GM19023 (cell line): ENCODE results near the gene TUBB3.
"Not testable (repeated sequence)": the region's sequence is repeated elsewhere in the genome, so short reads cannot be mapped to it uniquely, and the experiment has no call there.

Experiments
- ATAC-seq: cut with Tn5 transposase; IDR thresholded peaks from one replicate; pipeline ENCODE4 v1.9.1; 2021; ENCODE audit warnings: mild to moderate bottlenecking, moderate library complexity; ENCODE audit not compliant: unreplicated experiment

TUBB3 gene

DNA sequence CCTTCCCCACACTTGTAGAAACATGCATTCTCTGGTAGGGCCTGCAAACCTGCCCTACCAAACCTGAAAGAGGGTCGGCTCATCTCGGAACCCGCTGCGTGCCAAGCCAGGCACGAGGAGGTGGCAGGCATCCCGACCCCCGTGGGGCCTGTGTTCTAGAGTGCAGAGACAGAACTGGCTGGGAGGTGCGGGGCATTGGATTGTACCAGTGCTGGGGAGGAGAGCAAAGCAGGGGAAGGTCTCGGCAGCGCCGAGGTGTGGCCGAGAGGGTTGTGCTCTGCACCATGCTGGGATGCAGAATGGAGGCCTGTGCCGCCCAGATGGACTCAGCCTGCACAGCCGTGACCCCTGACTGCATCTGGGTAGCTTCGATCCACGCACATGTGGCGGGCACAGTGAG, 22.3 kb upstream of the TUBB3 start:
- no peak for ATAC-seq

DNA sequence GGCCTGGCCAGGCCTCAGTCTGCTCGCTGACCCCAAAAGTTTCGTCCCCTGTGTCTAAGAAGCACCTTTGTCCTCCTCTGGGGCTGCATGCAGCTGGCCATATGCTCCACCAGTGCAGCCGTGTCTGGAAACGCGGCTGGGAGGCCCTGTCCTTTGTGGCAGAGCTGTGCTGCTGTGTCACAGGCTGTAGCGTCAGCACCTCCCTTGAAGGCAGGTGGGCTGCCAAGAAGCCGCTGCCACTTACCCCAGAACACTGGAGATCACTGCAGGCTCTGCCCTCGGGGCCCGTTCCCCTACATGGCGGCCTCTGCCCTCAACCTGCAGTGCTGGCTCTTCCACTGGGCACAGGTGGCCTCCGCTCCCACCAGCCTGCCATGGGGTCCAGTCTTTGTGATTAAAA, 20.2 kb upstream of the TUBB3 start:
- no peak for ATAC-seq

- no peak for ATAC-seq
Measured at GRCh38 chr16:89903908-89904515, 19.1 kb upstream of the TUBB3 start.

- ATAC-seq = no peak
Measured at GRCh38 chr16:89904606-89905510, 18.3 kb upstream of the TUBB3 start.

GRCh38 chr16:89905511-89906139, 17.5 kb upstream of the TUBB3 start:
- ATAC-seq = no peak

GRCh38 chr16:89906140-89907025, 16.8 kb upstream of the TUBB3 start:
- no peak for ATAC-seq

GRCh38 chr16:89907055-89907814, 15.9 kb upstream of the TUBB3 start:
- ATAC-seq = no peak

DNA sequence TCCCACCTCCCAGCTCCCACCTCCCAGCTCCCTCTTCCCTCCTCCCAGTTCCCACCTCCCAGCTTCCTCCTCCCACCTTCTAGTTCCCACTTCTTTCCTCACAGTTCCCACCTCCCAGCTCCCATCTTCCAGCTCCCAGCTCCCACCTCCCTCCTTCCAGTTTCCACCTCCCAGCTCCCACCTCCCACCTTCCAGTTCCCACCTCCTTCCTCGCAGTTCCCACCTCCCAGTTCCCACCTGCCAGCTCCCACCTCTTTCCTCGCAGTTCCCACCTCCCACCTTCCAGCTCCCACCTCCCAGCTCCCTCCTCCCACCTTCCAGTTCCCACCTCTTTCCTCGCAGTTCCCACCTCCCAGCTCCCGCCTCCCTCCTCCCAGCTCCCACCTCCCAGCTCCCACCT, 14.9 kb upstream of the TUBB3 start:
- no peak for ATAC-seq

- no peak for ATAC-seq
Measured at GRCh38 chr16:89909777-89910716, 13.1 kb upstream of the TUBB3 start.

DNA sequence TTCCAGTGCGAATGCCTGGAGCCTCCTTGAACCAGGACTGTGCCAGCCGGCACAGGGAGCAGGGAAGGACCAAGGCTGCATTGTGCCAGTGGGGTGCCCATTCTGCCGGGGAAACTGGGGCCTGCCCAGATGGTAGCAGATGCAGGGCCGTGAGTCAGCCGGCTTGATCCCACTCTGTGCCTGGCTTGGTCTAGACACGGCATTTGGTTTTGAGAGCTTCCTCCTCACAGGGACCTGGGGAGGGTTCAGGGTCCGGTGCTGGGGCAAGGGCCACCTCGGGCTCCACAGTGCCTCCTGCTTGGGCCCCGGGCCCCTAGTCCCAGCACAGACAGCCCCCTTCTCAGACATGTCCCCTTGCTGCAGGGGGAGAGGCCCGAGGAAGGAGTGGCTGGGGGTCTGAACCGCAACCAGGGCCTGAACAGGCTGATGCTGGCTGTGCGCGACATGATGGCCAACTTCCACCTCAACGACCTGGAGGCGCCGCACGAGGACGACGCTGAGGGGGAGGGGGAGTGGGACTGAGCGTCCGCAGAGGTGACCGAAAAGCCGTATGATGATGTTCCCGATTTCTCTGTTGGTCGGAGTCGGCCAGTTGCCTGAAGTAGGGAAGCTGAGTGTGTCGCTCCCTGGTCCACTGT, 12.3 kb upstream of the TUBB3 start:
- no peak for ATAC-seq

DNA sequence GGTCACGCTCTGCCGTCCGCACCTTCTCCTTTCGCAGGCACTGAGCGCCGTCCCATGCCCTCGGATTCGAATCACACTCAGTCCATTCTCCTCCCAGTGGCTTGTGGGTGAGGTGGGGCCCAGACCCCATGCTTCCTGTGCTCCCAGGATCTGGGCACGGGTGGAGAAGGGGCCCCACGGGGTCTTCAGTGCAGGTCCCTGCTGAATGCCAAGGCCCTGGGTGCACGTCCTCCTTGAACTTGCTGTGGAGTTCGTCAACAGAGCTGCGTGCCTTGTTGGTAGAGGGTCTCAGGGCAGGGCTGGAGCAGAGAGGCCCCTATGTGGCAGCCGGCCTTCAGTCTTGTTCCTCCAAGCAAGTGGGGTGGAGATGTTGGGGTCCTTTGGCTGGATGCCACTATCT, 11.8 kb upstream of the TUBB3 start:
- ATAC-seq = no peak

GRCh38 chr16:89912143-89912542, 11.0 kb upstream of the TUBB3 start:
- ATAC-seq = no peak

DNA sequence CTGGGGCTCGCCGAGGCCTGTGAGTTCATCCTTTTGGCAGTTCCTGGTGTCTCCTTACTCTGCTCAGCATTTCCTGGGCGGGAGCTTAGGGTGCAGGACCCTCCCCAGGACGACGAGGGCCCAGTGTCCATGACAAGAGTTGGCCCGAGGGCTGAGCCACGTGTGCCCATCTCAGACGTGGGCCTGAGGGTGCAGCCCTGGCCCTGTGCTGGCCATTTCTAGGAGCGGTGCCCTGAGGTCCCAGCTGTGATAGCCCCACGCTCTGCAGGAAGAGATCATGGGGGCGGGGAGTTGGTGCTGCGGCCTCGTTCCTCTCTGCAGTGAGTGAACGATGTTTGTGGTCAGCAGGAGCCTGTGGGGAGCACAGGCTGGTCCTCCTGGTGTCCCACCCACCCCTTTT, 10.5 kb upstream of the TUBB3 start:
- ATAC-seq = no peak

DNA sequence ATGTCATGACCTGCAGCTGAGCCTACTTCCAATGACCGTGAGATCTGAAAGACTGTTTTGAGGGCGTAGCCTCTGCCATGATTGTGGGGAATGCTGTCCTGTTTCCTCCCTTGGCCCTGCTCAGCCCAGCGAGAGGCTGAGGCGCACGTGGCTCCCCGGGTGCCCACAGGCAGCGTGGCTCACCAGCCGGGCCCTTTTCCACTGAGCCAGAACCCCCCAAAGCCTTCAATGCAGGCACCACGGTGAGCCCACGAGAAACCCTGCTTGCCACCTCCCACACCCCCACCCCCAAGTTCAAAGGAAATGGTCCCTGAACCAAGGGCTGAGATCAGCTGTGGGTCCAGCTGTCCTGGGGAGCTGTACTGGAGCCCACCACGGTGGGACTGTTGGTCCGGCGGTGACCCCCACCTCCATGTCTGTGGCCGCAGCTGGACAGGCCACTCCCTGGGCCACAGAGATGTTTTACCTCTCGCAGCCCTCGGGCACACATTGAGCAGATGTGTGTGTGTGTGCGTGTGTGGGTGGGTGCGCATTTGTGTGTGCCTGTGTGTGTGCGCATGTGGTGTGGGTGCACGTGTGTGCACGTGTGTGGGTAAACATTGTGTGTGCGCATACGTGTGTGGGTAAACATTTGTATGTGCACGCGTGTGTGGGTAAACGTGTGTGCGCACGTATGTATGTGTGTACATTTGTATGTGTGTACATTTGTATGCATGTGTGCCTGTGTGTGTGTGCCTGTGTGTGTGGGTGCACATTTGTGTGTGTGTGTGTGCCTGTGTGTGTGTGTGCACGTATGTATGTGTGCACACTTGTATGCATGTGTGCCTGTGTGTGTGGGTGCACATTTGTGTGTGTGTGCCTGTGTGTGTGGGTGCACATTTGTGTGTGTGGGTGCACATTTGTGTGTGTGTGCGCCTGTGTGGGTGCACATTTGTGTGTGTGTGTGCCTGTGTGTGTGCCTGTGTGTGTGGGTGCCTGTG, 9.4 kb upstream of the TUBB3 start:
- no peak for ATAC-seq

- not testable (repeated sequence) for ATAC-seq
Measured at GRCh38 chr16:89914642-89915285, 8.4 kb upstream of the TUBB3 start.

- no peak for ATAC-seq
Measured at GRCh38 chr16:89915303-89916232, 7.6 kb upstream of the TUBB3 start.
